AG04450 (cell line): ENCODE measurements around the gene OR13J1. TPM values are rescaled to one million over a fixed set of nuclear protein-coding genes. Genes with fewer than 3 reads are reported as not detected.

ENCODE experiments used
- CTCF ChIA-PET: fragments of 300-600, 350-600 bp; formaldehyde crosslinking; extraction: SDS; loops from one replicate; lab custom pipeline; 2022; ENCODE audit warnings: antibody characterized with exemption, inconsistent platforms; lab: Charles Lee
- POLR2A ChIA-PET: fragments of 350-600 bp; formaldehyde crosslinking; extraction: SDS; loops from one replicate; lab custom pipeline; 2021; ENCODE audit warnings: antibody characterized with exemption, inconsistent platforms; lab: Yijun Ruan, JAX
- DNase-seq: peaks from one replicate; pipeline ENCODE4 v3.0.0-alpha.2; 2011; ENCODE audit warnings: low read depth, low spot score
- H3K27ac ChIP-seq: one replicate; pipeline ENCODE4 v1.5.1; 2012; ENCODE audit warnings: low read depth, low read length, control low read depth
- H3K27me3 ChIP-seq: one replicate; pipeline ENCODE4 v1.6.0; 2012; ENCODE audit warnings: low read length; ENCODE audit not compliant: control insufficient read depth, insufficient read depth
- H3K4me3 ChIP-seq: 2 replicates; pipeline ENCODE4 v1.5.1; 2011; ENCODE audit warnings: mild to moderate bottlenecking, low read depth, low read length, control low read depth
- H3K9me3 ChIP-seq: 2 replicates; pipeline ENCODE4 v1.5.1; 2012; ENCODE audit warnings: low read length; ENCODE audit not compliant: control insufficient read depth, insufficient read depth
- CTCF ChIP-seq: IDR thresholded peaks from 2 replicates; pipeline ENCODE4 v1.5.1; 2011; ENCODE audit warnings: low read depth, low read length, control low read depth, inconsistent platforms
- polyA plus RNA-seq: library from polyadenylated mRNA; depleted of rRNA; stranded (reverse); fragments of >200 nt; gene quantifications from 2 replicates; pipeline ENCODE4 v1.2.3, GENCODE V29; 2011

OR13J1 gene
- polyA plus RNA-seq, 1 experiment: not detected

DNA sequence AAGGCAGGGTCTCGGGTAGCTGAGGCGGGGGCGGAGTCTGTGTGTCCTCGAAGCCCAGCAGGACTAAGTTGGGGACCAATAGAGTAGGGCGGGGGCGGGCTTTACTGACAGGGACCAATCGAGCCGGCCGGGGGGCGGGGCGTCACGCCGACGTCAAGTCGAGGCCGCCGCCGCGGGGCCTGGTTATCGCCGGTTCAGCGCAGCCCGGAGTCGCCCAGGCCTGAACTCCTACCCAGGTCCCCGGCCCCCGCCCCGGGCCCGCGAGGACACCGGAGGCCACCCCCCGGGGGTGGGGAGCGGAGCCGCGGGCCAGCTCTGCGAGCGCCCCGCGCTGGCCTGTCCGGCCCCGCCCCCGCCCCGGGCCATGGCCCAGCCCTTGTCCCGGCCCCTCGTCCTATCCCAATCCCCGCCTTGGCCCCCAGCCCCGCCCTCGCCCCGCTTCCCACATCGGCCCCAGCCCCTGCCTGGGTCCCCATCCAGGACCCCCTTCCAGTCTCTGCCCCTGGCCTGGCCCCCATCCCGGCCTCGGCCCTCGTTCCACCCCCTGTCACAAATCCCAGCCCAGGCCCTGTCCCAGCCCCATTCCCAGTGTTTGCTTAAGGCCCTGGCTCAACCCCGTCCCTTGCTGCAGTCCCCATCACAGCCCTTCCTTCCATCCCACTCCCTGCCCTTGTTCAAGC, 41.0 kb downstream of the OR13J1 start, which contains the start of gene TMEM8B:
TMEM8B (plus strand) TSS at position 145 of the 680 bp plus-strand sequence; CDS start at position 365, 220 bp downstream.
- peak within 1 kb of the TSS; percentile 39 for H3K27ac ChIP-seq
- CTCF ChIA-PET: interaction anchor here (0.7 to 1.6 kb wide), 4 partner anchors 13 to 116 kb away, joined by 3 to 7 read pairs (median 4); no protein-coding TSS in a partner anchor
- TF ChIP-seq CTCF: no peak
- DNase-seq: peak; percentile 72
- H3K4me3 ChIP-seq: peak within 1 kb of the TSS; percentile 73
- no peaks in the 10 kb centered on the region for H3K9me3 ChIP-seq
- no peaks in the 10 kb centered on the region for H3K27me3 ChIP-seq
- POLR2A ChIA-PET: interaction anchor here (0.6 to 1.4 kb wide), 5 partner anchors 15 to 194 kb away, joined by 3 to 8 read pairs (median 4); partner anchors contain the start of gene HINT2

- H3K27me3 ChIP-seq: no peaks in the 10 kb centered on the region
- DNase-seq: no peak
- peak within 1 kb of the TSS; percentile 73 for H3K4me3 ChIP-seq
- CTCF ChIA-PET: interaction anchor here (0.7 to 1.6 kb wide), 4 partner anchors 14 to 117 kb away, joined by 3 to 7 read pairs (median 4); no protein-coding TSS in a partner anchor
- POLR2A ChIA-PET: interaction anchor here (0.6 to 1.4 kb wide), 4 partner anchors 14 to 195 kb away, joined by 3 to 8 read pairs (median 4); partner anchors contain the start of gene HINT2
- H3K9me3 ChIP-seq: no peaks in the 10 kb centered on the region
- TF ChIP-seq CTCF: no peak
- peak within 1 kb of the TSS; percentile 39 for H3K27ac ChIP-seq
Observed at GRCh38 chr9:35828716-35829083, 41.5 kb downstream of the OR13J1 start, which contains the start of gene FAM221B. Gene FAM221B (minus strand): TSS chr9:35828732. CDS start chr9:35826161, 2,571 bp downstream.

DNA sequence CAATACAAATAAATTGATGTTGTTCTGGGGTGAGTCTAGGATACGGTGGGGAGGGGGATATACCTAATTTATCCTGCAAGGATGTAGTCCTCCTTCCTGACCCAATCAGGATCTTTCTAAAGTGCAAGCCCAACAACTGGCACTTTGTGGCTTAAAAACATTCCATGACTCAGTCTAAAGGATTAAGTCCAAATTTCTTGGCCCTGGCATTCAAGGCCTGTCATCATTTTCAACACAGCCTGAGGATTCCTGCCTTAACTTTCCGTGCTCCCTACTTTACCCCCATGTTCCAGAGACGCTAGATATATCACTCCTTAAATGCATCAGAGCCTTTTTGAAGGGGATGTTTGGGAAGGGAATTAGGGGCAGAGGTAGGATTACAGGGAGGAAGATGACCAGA, 42.7 kb downstream of the OR13J1 start:
- H3K4me3 ChIP-seq: no peak overlapping the region
- no peak for TF ChIP-seq CTCF
- H3K27ac ChIP-seq: no peak overlapping the region
- no peak for DNase-seq
- peaks cover 2% of the 10 kb centered on the region for H3K27me3 ChIP-seq
- CTCF ChIA-PET: interaction anchor here (2.0 to 4.0 kb wide), 4 partner anchors 17 to 54 kb away, joined by 7 to 72 read pairs (median 41); no protein-coding TSS in a partner anchor
- POLR2A ChIA-PET: no interaction called here
- no peaks in the 10 kb centered on the region for H3K9me3 ChIP-seq

GRCh38 chr9:35826071-35826701, 44.0 kb downstream of the OR13J1 start:
- no peak for DNase-seq
- H3K27ac ChIP-seq: no peak overlapping the region
- peaks cover 2% of the 10 kb centered on the region for H3K27me3 ChIP-seq
- no peaks in the 10 kb centered on the region for H3K9me3 ChIP-seq
- peak; percentile 85 for TF ChIP-seq CTCF
- no peak overlapping the region for H3K4me3 ChIP-seq
- ChIA-PET POLR2A (interaction anchor here (0.5 to 0.7 kb wide), 2 partner anchors 754 to 1615 kb away, joined by 3 to 5 read pairs; no protein-coding TSS in a partner anchor), CTCF (interaction anchor here (0.5 to 4.0 kb wide), 45 partner anchors 10 to 286 kb away, joined by 3 to 72 read pairs (median 4); partner anchors contain the start of genes HINT2, HRCT1 and SPAG8)
